ENCODE data around the gene USP38.
"Not testable (repeated sequence)": the region's sequence is repeated elsewhere in the genome, so short reads cannot be mapped to it uniquely, and the experiment has no call there.

USP38 gene

GRCh38 chr4:143184503-143185252, at the start of gene USP38:
TSS of gene USP38 (plus strand) at chr4:143184917. CDS start at chr4:143185451, 534 bp downstream.
- ChIA-PET CTCF (interaction anchor here (0.8 kb wide), 1 partner anchor 18 kb away, joined by 3 read pairs; no protein-coding TSS in a partner anchor), POLR2A (interaction anchor here (0.7 kb wide), 1 partner anchor 152 kb away, joined by 3 read pairs; the partner anchor contains the start of gene GAB1)
- peak; percentile 78 for DNase-seq (ENCODE audit: low read depth, low spot score)
- peak within 1 kb of the TSS; percentile 88 for H3K4me3 ChIP-seq (ENCODE audit: low read depth, low read length)
- TF ChIP-seq CTCF (IDR thresholded peaks at IDR 0.05; ENCODE audit: insufficient read depth, low read length, missing control alignments) = peak; percentile 4

GRCh38 chr4:143135358-143135757, 49.4 kb upstream of the USP38 start:
- no peak for DNase-seq (ENCODE audit: low read depth, low spot score)
- TF ChIP-seq CTCF (IDR thresholded peaks at IDR 0.05; ENCODE audit: insufficient read depth, low read length, missing control alignments) = no peak
- ChIA-PET CTCF (no interaction called here), POLR2A (no interaction called here)
- H3K4me3 ChIP-seq (ENCODE audit: low read depth, low read length) = no peak overlapping the region

GRCh38 chr4:143140696-143141095, 44.0 kb upstream of the USP38 start:
- no peak overlapping the region for H3K4me3 ChIP-seq (ENCODE audit: low read depth, low read length)
- TF ChIP-seq CTCF (IDR thresholded peaks at IDR 0.05; ENCODE audit: insufficient read depth, low read length, missing control alignments) = no peak
- no peak for DNase-seq (ENCODE audit: low read depth, low spot score)
- CTCF ChIA-PET = no interaction called here
- POLR2A ChIA-PET = no interaction called here

GRCh38 chr4:143148521-143148920, 36.2 kb upstream of the USP38 start:
- H3K4me3 ChIP-seq (ENCODE audit: low read depth, low read length) = no peak overlapping the region
- POLR2A ChIA-PET = no interaction called here
- DNase-seq (ENCODE audit: low read depth, low spot score) = no peak
- no peak for TF ChIP-seq CTCF (IDR thresholded peaks at IDR 0.05; ENCODE audit: insufficient read depth, low read length, missing control alignments)
- CTCF ChIA-PET = no interaction called here

GRCh38 chr4:143156853-143157252, 27.9 kb upstream of the USP38 start:
- POLR2A ChIA-PET = no interaction called here

GRCh38 chr4:143163614-143164013, 21.1 kb upstream of the USP38 start:
- TF ChIP-seq CTCF (IDR thresholded peaks at IDR 0.05; ENCODE audit: insufficient read depth, low read length, missing control alignments) = no peak
- ChIA-PET POLR2A (no interaction called here), CTCF (no interaction called here)
- H3K4me3 ChIP-seq (ENCODE audit: low read depth, low read length) = no peak overlapping the region
- no peak for DNase-seq (ENCODE audit: low read depth, low spot score)

More at GRCh38 chr4:143156853-143157252, 27.9 kb upstream of the USP38 start:
- no peak overlapping the region for H3K4me3 ChIP-seq (ENCODE audit: low read depth, low read length)
- no peak for DNase-seq (ENCODE audit: low read depth, low spot score)
- TF ChIP-seq CTCF (IDR thresholded peaks at IDR 0.05; ENCODE audit: insufficient read depth, low read length, missing control alignments) = no peak
- CTCF ChIA-PET = no interaction called here

GRCh38 chr4:143166722-143167121, 18.0 kb upstream of the USP38 start:
- H3K4me3 ChIP-seq (ENCODE audit: low read depth, low read length); POLR2A ChIA-PET; CTCF ChIA-PET; DNase-seq (ENCODE audit: low read depth, low spot score): not testable (repeated sequence)

All from AG04449 (cell line).